A549 (cell line): ENCODE measurements around the gene SMIM33. TPM values are rescaled to one million over a fixed set of nuclear protein-coding genes. Genes with fewer than 3 reads are reported as not detected.

ENCODE experiments used
- ATAC-seq, 2 experiments: fragments of 200-7000 bp in 1 of 2; fragments of >200 bp in 1 of 2; cut with Nextera tagmentation in 1 of 2; cut with Tn5 transposase in 1 of 2; 3 replicates each; pipeline versions ENCODE4 v1.8.0 to v1.9.1; 2018 to 2020; ENCODE audit warnings: mild to moderate bottlenecking in 1 of 2, moderate library complexity in 1 of 2
- CTCF ChIA-PET: fragments of 300-600 bp; sonication (Branson Sonifier 250); formaldehyde crosslinking; extraction: SDS; loops from one replicate; lab custom pipeline; 2021; ENCODE audit warnings: antibody characterized with exemption, inconsistent platforms; lab: Yijun Ruan, JAX
- POLR2A ChIA-PET: fragments of 350-600 bp; formaldehyde crosslinking; extraction: SDS; loops from one replicate; lab custom pipeline; 2021; ENCODE audit warnings: antibody characterized with exemption, inconsistent platforms; lab: Yijun Ruan, JAX
- DNase-seq, 2 experiments: peaks; one replicate each; pipeline versions ENCODE4 v3.0.0 to v3.0.0-alpha.2; 2011 to 2016; ENCODE audit warnings: low read depth in 1 of 2, low spot score in 1 of 2
- FAIRE-seq: peaks from 2 replicates; lab custom pipeline; 2011; peaks lifted over from hg19 to GRCh38; lab: Jason Lieb, UNC
- H3K27ac ChIP-seq, 2 experiments: fragments of >200 bp; sonication (Bioruptor Twin); formaldehyde crosslinking; 3 replicates each; pipeline ENCODE4 v1.5.1; 2016 to 2017
- H3K4me1 ChIP-seq: fragments of >200 bp; sonication (Bioruptor Twin); formaldehyde crosslinking; 3 replicates; pipeline ENCODE4 v1.6.1; 2016
- H3K4me2 ChIP-seq: fragments of >200 bp; sonication (Bioruptor Twin); formaldehyde crosslinking; 3 replicates; pipeline ENCODE4 v1.6.1; 2016
- H3K4me3 ChIP-seq: fragments of >200 bp; sonication (Bioruptor Twin); formaldehyde crosslinking; 3 replicates; pipeline ENCODE4 v1.5.1; 2016
- H3K9me3 ChIP-seq: fragments of >200 bp; sonication (Bioruptor Twin); formaldehyde crosslinking; 3 replicates; pipeline ENCODE4 v1.6.1; 2016
- BHLHE40 ChIP-seq: IDR thresholded peaks from 2 replicates; pipeline ENCODE4 v1.6.1; 2012; ENCODE audit warnings: low read depth, low read length, inconsistent platforms
- CBX2 ChIP-seq: fragments of 200-600 bp; sonication (generic); IDR thresholded peaks from 2 replicates; pipeline ENCODE4 v1.6.1; 2016; ENCODE audit warnings: low read depth, mild to moderate bottlenecking, borderline replicate concordance
- CHD2 ChIP-seq: fragments of 150-350 bp; IDR thresholded peaks from 2 replicates; pipeline ENCODE4 v1.6.1; 2014; ENCODE audit warnings: low read length; ENCODE audit not compliant: partially characterized antibody
- CHD4 ChIP-seq: fragments of 200-600 bp; sonication (generic); IDR thresholded peaks from 2 replicates; pipeline ENCODE4 v1.6.1; 2016; ENCODE audit warnings: antibody characterized with exemption, mild to moderate bottlenecking, borderline replicate concordance
- CTCF ChIP-seq: fragments of >200 bp; sonication (Bioruptor Twin); formaldehyde crosslinking; IDR thresholded peaks from 3 replicates; pipeline ENCODE4 v1.5.1; 2016
- E2F6 ChIP-seq: IDR thresholded peaks from 2 replicates; pipeline ENCODE4 v1.6.1; 2012; ENCODE audit warnings: low read depth, borderline replicate concordance
- EHMT2 ChIP-seq: fragments of 200-600 bp; sonication (generic); IDR thresholded peaks from 2 replicates; pipeline ENCODE4 v1.6.1; 2016; ENCODE audit warnings: antibody characterized with exemption, low read depth, mild to moderate bottlenecking, moderate library complexity
- ESRRA ChIP-seq: fragments of 150-350 bp; IDR thresholded peaks from 2 replicates; pipeline ENCODE4 v1.6.1; 2014; ENCODE audit warnings: mild to moderate bottlenecking, low read length, borderline replicate concordance
- FOXS1 ChIP-seq: fragments of 250-450 bp; sonication (Bioruptor Pico); IDR thresholded peaks from 2 replicates; pipeline ENCODE4 v1.5.0; 2020; ENCODE audit warnings: mild to moderate bottlenecking, moderate library complexity
- GATA3 ChIP-seq: IDR thresholded peaks from 2 replicates; pipeline ENCODE4 v1.6.1; 2012; ENCODE audit warnings: borderline replicate concordance
- HES2 ChIP-seq: fragments of >200 bp; sonication (Bioruptor Twin); formaldehyde crosslinking; IDR thresholded peaks from 2 replicates; pipeline ENCODE4 v1.6.1; 2016
- HOXA7 ChIP-seq: fragments of 250-450 bp; sonication (Bioruptor Pico); IDR thresholded peaks from 2 replicates; pipeline ENCODE4 v1.5.0; 2020; ENCODE audit warnings: mild to moderate bottlenecking, moderate library complexity
- HOXB13 ChIP-seq: fragments of 250-450 bp; sonication (Bioruptor Pico); IDR thresholded peaks from 2 replicates; pipeline ENCODE4 v1.5.0; 2020; ENCODE audit warnings: low read depth, mild to moderate bottlenecking, moderate library complexity
- HOXB5 ChIP-seq: fragments of 250-450 bp; sonication (Bioruptor Pico); IDR thresholded peaks from 2 replicates; pipeline ENCODE4 v1.5.0; 2020; ENCODE audit warnings: mild to moderate bottlenecking, moderate library complexity
- JUN ChIP-seq, 2 experiments: fragments of >200 bp; sonication (Bioruptor Twin); formaldehyde crosslinking; IDR thresholded peaks; 2 replicates in 1 of 2; 3 replicates in 1 of 2; pipeline ENCODE4 v1.6.1; 2016 to 2017
- JUNB ChIP-seq: fragments of >200 bp; sonication (Bioruptor Twin); formaldehyde crosslinking; IDR thresholded peaks from 2 replicates; pipeline ENCODE4 v1.6.1; 2016
- MYC ChIP-seq: IDR thresholded peaks from 2 replicates; pipeline ENCODE4 v1.6.1; 2012; ENCODE audit warnings: mild to moderate bottlenecking, inconsistent platforms, low read length, improper control_type of control experiment, borderline replicate concordance
- NFE2L2 ChIP-seq: fragments of 150-350 bp; conservative IDR thresholded peaks from 2 replicates; pipeline ENCODE4 v1.6.1; 2014; ENCODE audit warnings: low read length
- NPAS2 ChIP-seq: fragments of 250-450 bp; sonication (Bioruptor Pico); IDR thresholded peaks from 2 replicates; pipeline ENCODE4 v1.8.0; 2022; ENCODE audit warnings: mild to moderate bottlenecking, moderate library complexity, borderline replicate concordance
- NR3C1 ChIP-seq: fragments of >200 bp; sonication (Bioruptor Twin); formaldehyde crosslinking; IDR thresholded peaks from 3 replicates; pipeline ENCODE4 v1.6.1; 2017
- PBX3 ChIP-seq: IDR thresholded peaks from 2 replicates; pipeline ENCODE4 v1.6.1; 2012
- RCOR1 ChIP-seq: fragments of 150-350 bp; IDR thresholded peaks from 2 replicates; pipeline ENCODE4 v1.6.1; 2014; ENCODE audit warnings: antibody characterized with exemption, low read length, low read depth
- REST ChIP-seq: fragments of 200-600 bp; sonication (generic); IDR thresholded peaks from 2 replicates; pipeline ENCODE4 v1.6.1; 2016; ENCODE audit warnings: antibody characterized with exemption, mild to moderate bottlenecking, moderate library complexity
- SREBF2 ChIP-seq: fragments of 450-650 bp; IDR thresholded peaks from 2 replicates; pipeline ENCODE4 v1.6.1; 2014; ENCODE audit warnings: mild to moderate bottlenecking, moderate library complexity
- TFCP2L1 ChIP-seq: fragments of 250-450 bp; sonication (Bioruptor Pico); IDR thresholded peaks from 2 replicates; pipeline ENCODE4 v1.5.0; 2021; ENCODE audit warnings: mild to moderate bottlenecking
- ZC3H11A ChIP-seq: fragments of 450-650 bp; IDR thresholded peaks from 2 replicates; pipeline ENCODE4 v1.6.1; 2014; ENCODE audit warnings: antibody characterized with exemption, mild to moderate bottlenecking
- ZSCAN20 ChIP-seq: fragments of 250-450 bp; sonication (Bioruptor Pico); IDR thresholded peaks from 2 replicates; pipeline ENCODE4 v1.8.0; 2022; ENCODE audit warnings: mild to moderate bottlenecking, moderate library complexity
- WGBS: methylation state at CpG from one replicate; pipeline ENCODE4 v1.1.6; 2017; ENCODE audit errors: missing lambda C conversion rate; 5-methylcytosine and 5-hydroxymethylcytosine counted together
- polyA plus RNA-seq, 4 experiments: library from polyadenylated mRNA; depleted of rRNA in 3 of 4; stranded (reverse); fragments of >200 nt; fragmentation: RNase III in 1 of 4; extraction: RNeasy Plus Mini Kit Qiagen cat#74134 plus additional on column Dnase treatment in 1 of 4; gene quantifications; 2 replicates in 3 of 4; 3 replicates in 1 of 4; pipeline ENCODE4 v1.2.3, GENCODE V29; 2011 to 2017

SMIM33 gene
- polyA plus RNA-seq, 2 of the 4 experiments (the other 2 are of a cell fraction): not detected

- no peaks in the 10 kb centered on the region for H3K9me3 ChIP-seq
- no peak overlapping the region for H3K4me2 ChIP-seq
- DNase-seq: no peak
- no peak overlapping the region for H3K27ac ChIP-seq
- POLR2A ChIA-PET: no interaction called here
- H3K4me1 ChIP-seq: peaks cover 7% of the 10 kb centered on the region; the same call in 1 of the 3 replicates
- CTCF ChIA-PET: interaction anchor here (1.0 to 1.4 kb wide), 2 partner anchors 31 to 63 kb away, joined by 3 to 4 read pairs; no protein-coding TSS in a partner anchor
- H3K4me3 ChIP-seq: no peak overlapping the region
- ATAC-seq: peak in 1 of 2 experiments; percentile 42; a peak in 3 of 6 replicates
- WGBS: 83% methylated on average over 7 of the region's 7 CpGs
- no peak for FAIRE-seq
- TF ChIP-seq HES2 (no peak), BHLHE40 (no peak), RCOR1 (no peak), NFE2L2 (no peak), ZSCAN20 (CRISPR knock-in tag) (no peak), MYC (no peak), HOXB13 (no peak), NPAS2 (no peak), CHD2 (no peak), JUN (IDR thresholded peaks at IDR 0.05) (no peak), CHD4 (no peak), CBX2 (no peak), TFCP2L1 (CRISPR knock-in tag) (no peak), HOXB5 (CRISPR knock-in tag) (no peak), JUNB (no peak)
Measured at GRCh38 chr5:139486201-139486600, 15.4 kb downstream of the SMIM33 start.

GRCh38 chr5:139488260-139488659 is 17.5 kb downstream of the SMIM33 start:
- H3K4me2 ChIP-seq: no peak overlapping the region
- 81% methylated on average over 3 of the region's 3 CpGs for WGBS
- no peaks in the 10 kb centered on the region for H3K9me3 ChIP-seq
- no peak for FAIRE-seq
- ChIA-PET CTCF (interaction anchor here (0.6 to 1.4 kb wide), 5 partner anchors 9 to 277 kb away, joined by 3 to 4 read pairs (median 4); no protein-coding TSS in a partner anchor), POLR2A (no interaction called here)
- no peak overlapping the region for H3K4me3 ChIP-seq
- no peak for TF ChIP-seq ZC3H11A
- no peak for TF ChIP-seq HOXA7 (CRISPR knock-in tag)
- TF ChIP-seq E2F6: no peak
- no peak for TF ChIP-seq GATA3
- no peak for TF ChIP-seq SREBF2
- TF ChIP-seq RCOR1: no peak
- H3K4me1 ChIP-seq: peaks cover 7% of the 10 kb centered on the region
- DNase-seq: no peak
- no peak; a peak in 1 of 6 replicates for ATAC-seq
- H3K27ac ChIP-seq: no peak overlapping the region

- CTCF ChIA-PET: interaction anchor here (0.8 to 5.7 kb wide), 3 partner anchors 11 to 71 kb away, joined by 3 to 19 read pairs (median 4); partner anchors contain the start of gene STING1
- FAIRE-seq (no peak), DNase-seq (peak in 1 of 2 experiments; percentile 29), ATAC-seq (peak in 1 of 2 experiments; percentile 62; a peak in 3 of 6 replicates)
- peak overlapping the region; percentile 33; the same call in 2 of the 3 replicates for H3K4me2 ChIP-seq
- H3K4me1 ChIP-seq: peaks cover 16% of the 10 kb centered on the region
- WGBS: 50% methylated on average over 6 of the region's 6 CpGs
- no peaks in the 10 kb centered on the region for H3K9me3 ChIP-seq
- POLR2A ChIA-PET: no interaction called here
- H3K4me3 ChIP-seq: no peak overlapping the region
- H3K27ac ChIP-seq: no peak overlapping the region
- TF ChIP-seq MYC (no peak), EHMT2 (no peak), REST (no peak), NR3C1 (no peak), ESRRA (no peak), CTCF (no peak), RCOR1 (no peak), JUN (IDR thresholded peaks at IDR 0.05) (no peak), NPAS2 (no peak), FOXS1 (no peak), E2F6 (no peak), PBX3 (no peak)
Measured at GRCh38 chr5:139492700-139493192, 21.9 kb downstream of the SMIM33 start.
